Sigmoid colon (tissue), 4 donors: ENCODE results near the gene MASP1.
"Not testable (repeated sequence)": the region's sequence is repeated elsewhere in the genome, so short reads cannot be mapped to it uniquely, and the experiment has no call there.

ENCODE experiments used
- EP300 ChIP-seq, 4 donors: sonication (generic); formaldehyde crosslinking; IDR thresholded peaks; one replicate each; pipeline ENCODE4 v1.6.1; 2017; ENCODE audit warnings: antibody characterized with exemption in 4 of 4
- TF ChIP-seq, protein P1 (sequence below), 4 experiments: fragments of 450-650 bp in 3 of 4; fragments of 200-600 bp in 1 of 4; IDR thresholded peaks; one replicate each; pipeline ENCODE4 v1.5.1; 2016 to 2019; ENCODE audit warnings: antibody characterized with exemption in 4 of 4, mild to moderate bottlenecking in 3 of 4, moderate library complexity in 2 of 4

DNA sequence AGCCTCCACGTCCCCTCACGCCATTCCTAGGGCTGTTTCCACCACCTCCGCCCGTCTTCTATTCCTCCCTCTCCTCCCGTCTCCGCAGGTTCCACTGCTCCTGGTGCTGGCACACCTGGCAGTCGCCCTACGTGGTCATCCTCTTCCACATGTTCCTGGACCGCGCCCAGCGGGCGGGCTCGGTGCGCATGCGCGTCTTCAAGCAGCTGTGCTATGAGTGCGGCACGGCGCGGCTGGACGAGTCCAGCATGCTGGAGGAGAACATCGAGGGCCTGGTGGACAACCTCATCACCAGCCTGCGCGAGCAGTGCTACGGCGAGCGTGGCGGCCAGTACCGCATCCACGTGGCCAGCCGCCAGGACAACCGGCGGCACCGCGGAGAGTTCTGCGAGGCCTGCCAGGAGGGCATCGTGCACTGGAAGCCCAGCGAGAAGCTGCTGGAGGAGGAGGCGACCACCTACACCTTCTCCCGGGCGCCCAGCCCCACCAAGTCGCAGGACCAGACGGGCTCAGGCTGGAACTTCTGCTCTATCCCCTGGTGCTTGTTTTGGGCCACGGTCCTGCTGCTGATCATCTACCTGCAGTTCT, 92.0 kb downstream of the MASP1 start:
- TF ChIP-seq, protein P1, sequence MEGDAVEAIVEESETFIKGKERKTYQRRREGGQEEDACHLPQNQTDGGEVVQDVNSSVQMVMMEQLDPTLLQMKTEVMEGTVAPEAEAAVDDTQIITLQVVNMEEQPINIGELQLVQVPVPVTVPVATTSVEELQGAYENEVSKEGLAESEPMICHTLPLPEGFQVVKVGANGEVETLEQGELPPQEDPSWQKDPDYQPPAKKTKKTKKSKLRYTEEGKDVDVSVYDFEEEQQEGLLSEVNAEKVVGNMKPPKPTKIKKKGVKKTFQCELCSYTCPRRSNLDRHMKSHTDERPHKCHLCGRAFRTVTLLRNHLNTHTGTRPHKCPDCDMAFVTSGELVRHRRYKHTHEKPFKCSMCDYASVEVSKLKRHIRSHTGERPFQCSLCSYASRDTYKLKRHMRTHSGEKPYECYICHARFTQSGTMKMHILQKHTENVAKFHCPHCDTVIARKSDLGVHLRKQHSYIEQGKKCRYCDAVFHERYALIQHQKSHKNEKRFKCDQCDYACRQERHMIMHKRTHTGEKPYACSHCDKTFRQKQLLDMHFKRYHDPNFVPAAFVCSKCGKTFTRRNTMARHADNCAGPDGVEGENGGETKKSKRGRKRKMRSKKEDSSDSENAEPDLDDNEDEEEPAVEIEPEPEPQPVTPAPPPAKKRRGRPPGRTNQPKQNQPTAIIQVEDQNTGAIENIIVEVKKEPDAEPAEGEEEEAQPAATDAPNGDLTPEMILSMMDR (IDR thresholded peaks at IDR 0.05): not testable (repeated sequence)
- TF ChIP-seq EP300 (IDR thresholded peaks at IDR 0.05): not testable (repeated sequence)
